Measurements from ENCODE around the gene KDF1.
A peak's percentile ranks its signal among the peaks of the same experiment; 100 is the strongest.

Gene KDF1

DNA sequence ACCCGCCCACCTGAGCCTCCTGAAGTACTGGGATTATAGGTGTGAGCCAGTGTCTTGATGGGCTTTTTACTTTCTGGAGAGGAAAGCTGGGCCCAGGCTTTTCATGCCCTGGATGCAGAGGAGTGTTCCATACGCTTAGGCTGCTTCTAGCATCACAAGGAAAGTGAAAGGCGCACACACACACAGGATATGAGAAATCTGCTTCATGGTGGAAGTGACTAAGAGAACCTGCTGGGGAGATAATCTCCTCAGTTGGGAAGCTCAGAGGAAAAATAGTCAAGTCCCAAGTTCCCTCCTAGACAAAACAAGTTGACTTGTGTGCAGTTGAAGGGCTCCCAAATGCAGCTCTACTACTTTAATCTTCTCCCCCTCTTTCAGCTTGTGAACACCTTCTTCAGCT, 36.6 kb downstream of the KDF1 start:
- Mint-ChIP-seq H3K27ac (peak overlapping the region; percentile 99), H3K9me3 (no peaks in the 10 kb centered on the region), H3K4me1 (ENCODE audit: low read depth) (peaks cover 50% of the 10 kb centered on the region), H3K27me3 (no peaks in the 10 kb centered on the region), H3K4me3 (peak overlapping the region; percentile 96), H3K36me3 (ENCODE audit: low read depth) (peaks cover 48% of the 10 kb centered on the region)

DNA sequence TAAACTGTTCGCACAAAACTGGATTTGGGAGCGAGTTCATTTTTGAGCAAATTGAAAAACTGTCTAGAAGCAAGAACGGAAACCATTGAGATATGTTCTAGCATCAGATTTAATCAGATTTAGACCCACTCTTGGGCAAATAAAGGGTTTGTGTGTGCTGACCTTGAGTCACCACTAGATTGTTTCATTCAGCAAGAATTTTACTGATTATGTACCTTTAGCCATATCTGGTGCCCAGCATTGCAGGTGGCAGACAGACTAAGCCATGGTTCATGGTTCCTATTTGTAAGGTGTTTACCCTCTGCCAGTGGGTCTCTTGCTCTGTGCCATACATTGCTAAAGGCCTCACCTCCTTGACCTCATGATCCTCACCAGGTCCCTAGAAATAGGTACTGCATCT, 37.4 kb downstream of the KDF1 start:
- H3K4me3 Mint-ChIP-seq: peak overlapping the region; percentile 96
- peaks cover 45% of the 10 kb centered on the region for H3K4me1 Mint-ChIP-seq (ENCODE audit: low read depth)
- H3K27ac Mint-ChIP-seq: peak overlapping the region; percentile 99
- peaks cover 40% of the 10 kb centered on the region for H3K36me3 Mint-ChIP-seq (ENCODE audit: low read depth)
- no peaks in the 10 kb centered on the region for H3K9me3 Mint-ChIP-seq
- H3K27me3 Mint-ChIP-seq: no peaks in the 10 kb centered on the region

DNA sequence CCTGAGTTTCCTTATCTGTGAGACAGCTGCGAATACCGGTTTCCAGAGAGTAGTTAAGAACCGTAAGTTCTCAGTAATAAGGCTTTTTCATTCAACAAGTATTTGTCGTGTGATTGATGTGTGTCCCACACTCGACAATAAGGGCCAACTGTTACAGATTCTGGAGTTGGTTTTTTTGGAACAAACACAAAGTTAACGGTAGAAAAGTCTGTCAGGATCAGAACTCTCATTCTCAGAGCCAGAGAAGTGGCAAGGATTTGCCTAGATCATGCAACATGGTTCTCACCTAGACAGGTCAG, 37.9 kb downstream of the KDF1 start:
- peaks cover 45% of the 10 kb centered on the region for H3K4me1 Mint-ChIP-seq (ENCODE audit: low read depth)
- H3K4me3 Mint-ChIP-seq: peak overlapping the region; percentile 96
- no peaks in the 10 kb centered on the region for H3K9me3 Mint-ChIP-seq
- no peaks in the 10 kb centered on the region for H3K27me3 Mint-ChIP-seq
- H3K36me3 Mint-ChIP-seq (ENCODE audit: low read depth): peaks cover 36% of the 10 kb centered on the region
- peak overlapping the region; percentile 99 for H3K27ac Mint-ChIP-seq

GRCh38 chr1:26921540-26922430, 38.5 kb downstream of the KDF1 start, which contains the start of gene NUDC:
NUDC (plus strand) TSS chr1:26921743; CDS start chr1:26921849, 106 bp downstream.
- Mint-ChIP-seq H3K4me3 (peak within 1 kb of the TSS; percentile 96), H3K36me3 (ENCODE audit: low read depth) (peaks cover 31% of the 10 kb centered on the region), H3K27me3 (no peaks in the 10 kb centered on the region), H3K27ac (peak within 1 kb of the TSS; percentile 99), H3K9me3 (no peaks in the 10 kb centered on the region), H3K4me1 (ENCODE audit: low read depth) (peaks cover 42% of the 10 kb centered on the region)

DNA sequence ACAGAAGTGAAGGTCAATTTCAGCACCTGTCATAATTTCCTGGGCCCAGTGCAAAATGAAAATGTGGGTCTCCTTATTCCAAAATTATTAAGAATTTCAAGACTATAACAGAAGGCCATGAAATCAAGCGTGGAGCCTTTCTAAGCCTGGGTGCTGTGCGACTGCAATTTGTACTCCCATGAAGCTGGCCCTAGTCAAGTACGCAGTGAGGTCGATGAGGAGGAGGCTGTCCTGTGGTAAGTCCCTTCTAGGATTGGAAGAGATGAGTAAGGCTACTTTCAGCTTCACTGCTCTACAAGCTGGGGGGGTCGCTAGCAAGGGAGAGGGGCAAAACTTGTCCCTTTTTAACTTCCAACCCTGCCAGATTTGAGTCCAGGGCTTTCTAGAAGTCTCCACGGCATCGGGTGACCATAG, 39.1 kb downstream of the KDF1 start:
- Mint-ChIP-seq H3K4me3 (peak overlapping the region; percentile 96), H3K27ac (peak overlapping the region; percentile 99), H3K4me1 (ENCODE audit: low read depth) (peaks cover 39% of the 10 kb centered on the region), H3K9me3 (no peaks in the 10 kb centered on the region), H3K36me3 (ENCODE audit: low read depth) (peaks cover 25% of the 10 kb centered on the region), H3K27me3 (no peaks in the 10 kb centered on the region)

- no peak overlapping the region for H3K27ac Mint-ChIP-seq
- H3K27me3 Mint-ChIP-seq: no peaks in the 10 kb centered on the region
- H3K36me3 Mint-ChIP-seq (ENCODE audit: low read depth): no peaks in the 10 kb centered on the region
- peaks cover 5% of the 10 kb centered on the region for H3K4me1 Mint-ChIP-seq (ENCODE audit: low read depth)
- H3K9me3 Mint-ChIP-seq: no peaks in the 10 kb centered on the region
- H3K4me3 Mint-ChIP-seq: no peak overlapping the region
Measured at GRCh38 chr1:26915204-26915842, 44.9 kb downstream of the KDF1 start.

DNA sequence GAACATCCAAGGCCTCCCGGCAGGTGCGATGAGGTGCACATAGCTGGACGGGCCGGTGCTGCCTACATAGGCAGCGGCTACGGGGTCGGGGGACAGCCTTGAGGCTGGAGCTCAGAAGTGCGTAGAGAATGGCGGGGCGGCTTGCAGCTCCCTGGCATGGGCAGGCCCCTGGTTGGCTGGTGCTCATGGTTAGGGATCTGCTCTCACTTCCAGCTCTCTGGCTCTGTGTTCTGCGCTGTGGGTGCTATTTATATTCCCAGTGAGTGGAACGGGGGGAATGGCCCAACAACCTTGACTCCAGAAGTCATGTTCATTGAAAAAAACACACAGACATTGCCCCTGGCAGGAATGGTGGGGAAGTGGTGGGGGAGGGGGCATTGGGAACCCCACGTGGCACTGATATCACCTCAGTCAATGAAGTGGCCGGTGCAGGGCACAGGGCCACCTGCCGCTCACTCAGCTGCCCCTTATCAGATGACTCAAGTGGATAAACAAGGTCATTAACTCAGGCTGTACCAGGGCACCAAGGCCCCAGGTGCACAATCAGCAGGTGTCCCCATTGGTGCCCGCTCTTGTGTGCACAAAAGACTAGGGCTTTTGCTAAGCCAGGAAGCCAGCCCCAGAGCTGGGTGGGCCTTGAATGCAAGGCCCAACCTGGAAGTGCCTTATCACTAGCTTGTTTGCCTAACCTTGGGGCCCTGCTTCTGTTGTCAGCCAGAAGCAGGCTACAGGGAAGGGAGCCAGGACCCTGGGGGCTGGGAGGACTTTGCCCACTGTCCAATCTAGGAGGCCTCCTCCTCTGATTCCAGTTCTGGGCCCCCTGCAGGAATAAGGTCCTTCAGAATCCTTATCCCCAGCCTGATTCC, 46.3 kb downstream of the KDF1 start, which contains the start of gene NR0B2:
Gene NR0B2 (minus strand): TSS at position 222 of the 866 bp plus-strand sequence. CDS start 35 bp downstream, at position 187.
- H3K9me3 Mint-ChIP-seq: no peaks in the 10 kb centered on the region
- no peak within 1 kb of the TSS for H3K4me3 Mint-ChIP-seq
- H3K27ac Mint-ChIP-seq: no peak within 1 kb of the TSS
- no peaks in the 10 kb centered on the region for H3K4me1 Mint-ChIP-seq (ENCODE audit: low read depth)
- no peaks in the 10 kb centered on the region for H3K36me3 Mint-ChIP-seq (ENCODE audit: low read depth)
- no peaks in the 10 kb centered on the region for H3K27me3 Mint-ChIP-seq

DNA sequence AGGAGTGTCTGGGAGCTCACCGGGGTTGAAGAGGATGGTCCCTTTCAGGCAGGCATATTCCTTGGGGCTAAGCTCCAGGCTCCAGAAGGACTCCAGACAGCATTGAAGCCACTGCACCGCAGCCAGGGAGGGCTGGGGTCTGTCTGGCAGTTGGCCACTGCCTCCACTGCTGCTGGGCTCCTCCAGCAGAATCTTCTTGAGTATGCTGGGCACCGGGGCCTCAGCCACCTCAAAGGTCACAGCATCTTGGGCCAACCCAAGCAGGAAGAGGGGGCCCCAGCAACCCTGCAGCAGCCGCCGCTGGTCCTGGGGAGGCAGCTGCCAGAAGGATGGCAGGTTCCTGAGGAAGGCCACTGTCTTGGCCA, 46.9 kb downstream of the KDF1 start:
- Mint-ChIP-seq H3K27me3 (no peaks in the 10 kb centered on the region), H3K9me3 (no peaks in the 10 kb centered on the region), H3K4me1 (ENCODE audit: low read depth) (no peaks in the 10 kb centered on the region), H3K27ac (no peak overlapping the region), H3K4me3 (no peak overlapping the region), H3K36me3 (ENCODE audit: low read depth) (no peaks in the 10 kb centered on the region)

DNA sequence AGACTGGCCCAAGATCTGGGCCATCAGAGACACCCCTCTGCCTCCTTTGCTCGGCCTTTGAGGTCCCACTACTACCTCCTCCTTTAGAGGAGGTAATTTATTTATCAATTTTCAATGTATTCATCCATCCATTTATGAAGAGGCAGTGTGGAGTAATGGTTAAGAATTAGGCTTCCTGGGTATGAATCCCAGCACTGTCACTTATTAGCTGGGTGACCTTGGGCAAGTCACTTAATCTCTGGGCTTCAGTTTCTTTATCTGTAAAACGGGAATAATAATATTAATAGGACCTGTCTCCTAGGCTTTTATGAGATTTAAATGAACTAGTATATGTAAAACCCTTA, 48.1 kb downstream of the KDF1 start:
- H3K27ac Mint-ChIP-seq: no peak overlapping the region
- no peaks in the 10 kb centered on the region for H3K27me3 Mint-ChIP-seq
- no peak overlapping the region for H3K4me3 Mint-ChIP-seq
- H3K9me3 Mint-ChIP-seq: no peaks in the 10 kb centered on the region
- no peaks in the 10 kb centered on the region for H3K4me1 Mint-ChIP-seq (ENCODE audit: low read depth)
- H3K36me3 Mint-ChIP-seq (ENCODE audit: low read depth): no peaks in the 10 kb centered on the region

DNA sequence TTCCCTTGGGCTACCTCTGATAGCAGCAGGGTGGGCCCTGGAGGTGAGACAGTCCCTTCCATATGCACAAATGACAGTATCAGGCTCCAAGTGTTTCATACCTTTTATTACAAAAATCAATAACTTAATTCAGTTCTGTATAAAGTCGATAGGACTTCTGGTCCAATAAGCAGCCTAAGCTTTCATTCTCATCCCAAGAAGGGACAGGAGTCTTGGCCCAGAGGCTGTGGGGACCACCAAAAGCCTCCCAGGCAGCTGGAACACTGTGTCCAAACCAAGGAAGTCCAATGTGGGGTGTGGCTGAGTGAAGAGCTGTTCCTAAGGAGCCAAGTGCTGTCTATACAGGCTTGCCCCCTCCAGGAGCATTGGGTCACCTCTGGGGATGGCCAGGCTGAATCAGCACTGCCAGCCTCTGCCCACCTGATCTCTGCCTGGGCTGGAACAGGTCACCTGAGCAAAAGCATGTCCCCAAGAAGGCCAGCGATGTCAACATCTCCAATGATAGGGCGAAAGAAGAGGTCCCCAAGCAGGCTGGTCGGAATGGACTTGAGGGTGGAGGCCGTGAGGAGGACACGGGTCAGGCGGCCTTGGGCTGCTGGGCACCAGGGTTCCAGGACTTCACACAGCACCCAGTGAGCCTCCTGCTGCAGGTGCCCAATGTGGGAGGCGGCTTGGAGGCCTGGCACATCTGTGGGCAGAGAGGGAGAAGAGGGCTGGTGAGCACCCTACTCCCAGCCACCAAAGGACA, 48.7 kb downstream of the KDF1 start:
- no peaks in the 10 kb centered on the region for H3K36me3 Mint-ChIP-seq (ENCODE audit: low read depth)
- no peaks in the 10 kb centered on the region for H3K9me3 Mint-ChIP-seq
- H3K4me1 Mint-ChIP-seq (ENCODE audit: low read depth): no peaks in the 10 kb centered on the region
- H3K4me3 Mint-ChIP-seq: no peak overlapping the region
- no peaks in the 10 kb centered on the region for H3K27me3 Mint-ChIP-seq
- H3K27ac Mint-ChIP-seq: no peak overlapping the region

DNA sequence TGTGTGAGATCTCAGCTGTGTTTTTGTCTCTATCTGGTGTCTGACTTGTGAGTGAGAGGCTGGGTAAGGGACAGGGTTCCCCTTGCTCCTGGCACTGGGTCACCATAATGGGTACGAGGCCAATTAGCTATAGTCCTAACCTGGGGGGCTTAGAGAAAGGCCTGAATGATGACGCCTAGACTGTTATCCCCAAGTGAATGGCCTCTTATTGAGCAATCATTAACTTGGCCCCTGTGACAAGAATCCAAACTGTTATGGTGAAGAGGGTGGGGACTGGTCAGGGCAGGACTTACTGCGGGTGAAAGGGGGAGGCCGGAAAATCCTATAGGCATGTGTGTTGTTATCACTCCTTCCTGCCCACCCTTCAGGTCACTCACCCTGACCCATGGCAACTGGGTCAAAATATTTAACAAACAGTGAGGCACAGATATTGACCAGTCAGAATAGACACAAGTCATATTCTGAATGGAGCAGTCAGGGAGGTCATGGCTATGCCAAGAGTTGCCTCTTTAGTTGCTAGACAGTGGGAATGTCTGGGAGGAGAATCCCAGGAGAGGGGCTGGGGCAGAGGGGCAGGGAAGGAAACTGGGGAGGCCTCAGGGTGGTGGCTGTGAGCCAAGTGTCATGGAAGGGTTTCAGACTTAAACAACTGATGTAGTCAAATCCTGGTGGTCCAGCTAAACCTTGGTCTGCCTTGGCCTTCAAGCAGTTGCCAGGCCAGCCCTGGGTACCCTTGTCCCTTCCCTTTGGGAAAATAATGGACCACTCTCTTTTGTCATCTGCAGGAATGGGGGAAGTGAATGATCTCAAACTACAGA, 49.7 kb downstream of the KDF1 start:
- H3K27me3 Mint-ChIP-seq: no peaks in the 10 kb centered on the region
- no peaks in the 10 kb centered on the region for H3K36me3 Mint-ChIP-seq (ENCODE audit: low read depth)
- H3K4me3 Mint-ChIP-seq: no peak overlapping the region
- H3K27ac Mint-ChIP-seq: no peak overlapping the region
- no peaks in the 10 kb centered on the region for H3K9me3 Mint-ChIP-seq
- no peaks in the 10 kb centered on the region for H3K4me1 Mint-ChIP-seq (ENCODE audit: low read depth)

GRCh38 chr1:26909951-26910342, 50.3 kb downstream of the KDF1 start:
- H3K4me1 Mint-ChIP-seq (ENCODE audit: low read depth): no peaks in the 10 kb centered on the region
- H3K36me3 Mint-ChIP-seq (ENCODE audit: low read depth): no peaks in the 10 kb centered on the region
- H3K4me3 Mint-ChIP-seq: no peak overlapping the region
- no peak overlapping the region for H3K27ac Mint-ChIP-seq
- H3K27me3 Mint-ChIP-seq: no peaks in the 10 kb centered on the region
- no peaks in the 10 kb centered on the region for H3K9me3 Mint-ChIP-seq

- H3K4me3 Mint-ChIP-seq: no peak overlapping the region
- H3K36me3 Mint-ChIP-seq (ENCODE audit: low read depth): no peaks in the 10 kb centered on the region
- H3K9me3 Mint-ChIP-seq: no peaks in the 10 kb centered on the region
- H3K4me1 Mint-ChIP-seq (ENCODE audit: low read depth): peaks cover 3% of the 10 kb centered on the region
- no peak overlapping the region for H3K27ac Mint-ChIP-seq
- no peaks in the 10 kb centered on the region for H3K27me3 Mint-ChIP-seq
Measured at GRCh38 chr1:26907071-26907917, 53.0 kb downstream of the KDF1 start.
